Activated naive CD8-positive, alpha-beta T cell treated with anti-CD3 and anti-CD28 coated beads, Interleukin-2, amount 50 U/mL, for 24 hours (primary cell): ENCODE data around the gene TESK2.

ENCODE experiments used
- ATAC-seq: fragments of 150-1000 bp; cut with Tn5 transposase; one replicate; pipeline ENCODE4 v1.10.0; 2021
- DNase-seq: peaks from one replicate; pipeline ENCODE4 v3.0.0; 2021
- H3K27ac Mint-ChIP-seq: one replicate; pipeline ENCODE4 v1.8.0; 2021; ENCODE audit warnings: mild to moderate bottlenecking, mixed read lengths
- H3K27me3 Mint-ChIP-seq: one replicate; pipeline ENCODE4 v1.8.0; 2021; ENCODE audit warnings: mixed read lengths
- H3K36me3 Mint-ChIP-seq: one replicate; pipeline ENCODE4 v1.8.0; 2021; ENCODE audit warnings: low read depth, mixed read lengths
- H3K4me1 Mint-ChIP-seq: one replicate; pipeline ENCODE4 v1.8.0; 2021; ENCODE audit warnings: mixed read lengths
- H3K4me3 Mint-ChIP-seq: one replicate; pipeline ENCODE4 v1.8.0; 2021; ENCODE audit warnings: mild to moderate bottlenecking, moderate library complexity, mixed read lengths
- H3K9me3 Mint-ChIP-seq: one replicate; pipeline ENCODE4 v1.8.0; 2021; ENCODE audit warnings: mixed read lengths

Gene TESK2

DNA sequence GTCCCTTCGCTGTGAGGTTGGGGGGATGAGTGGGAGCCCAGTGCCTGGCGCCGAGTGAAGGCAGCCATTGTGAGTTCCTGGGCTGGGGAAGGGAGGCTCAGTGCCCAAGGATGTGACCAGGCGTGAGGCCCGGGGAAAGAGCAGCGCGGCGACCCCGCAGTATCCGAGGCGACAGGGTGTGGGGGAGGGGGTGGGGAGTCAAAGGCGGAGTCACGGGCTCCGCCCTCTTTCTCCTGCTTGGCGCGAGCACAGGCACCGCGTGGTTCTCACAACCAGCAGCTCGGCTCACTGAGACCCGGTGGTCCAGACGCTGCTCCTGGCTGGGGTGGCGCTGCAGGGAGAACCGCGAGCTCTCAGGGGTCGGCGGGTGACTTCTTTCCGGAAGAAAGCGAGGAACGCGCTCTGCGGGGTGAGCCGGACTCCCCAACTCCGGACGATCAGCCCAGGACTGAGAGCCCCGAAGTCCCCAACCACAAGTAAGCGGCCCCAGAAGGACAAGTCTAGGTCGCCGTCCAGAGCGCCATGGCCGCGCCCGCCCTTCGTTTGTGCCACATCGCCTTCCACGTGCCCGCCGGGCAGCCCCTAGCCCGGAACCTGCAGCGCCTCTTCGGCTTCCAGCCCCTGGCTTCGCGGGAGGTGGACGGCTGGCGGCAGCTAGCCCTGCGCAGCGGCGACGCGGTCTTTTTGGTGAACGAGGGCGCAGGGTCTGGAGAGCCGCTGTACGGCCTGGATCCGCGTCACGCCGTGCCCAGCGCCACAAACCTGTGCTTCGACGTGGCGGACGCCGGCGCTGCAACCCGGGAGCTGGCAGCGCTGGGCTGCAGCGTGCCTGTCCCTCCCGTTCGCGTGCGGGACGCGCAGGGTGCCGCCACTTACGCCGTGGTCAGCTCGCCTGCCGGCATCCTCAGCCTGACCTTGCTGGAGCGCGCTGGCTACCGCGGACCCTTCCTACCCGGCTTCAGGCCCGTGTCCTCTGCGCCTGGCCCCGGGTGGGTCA, 164.0 kb downstream of the TESK2 start, which contains the start of gene HPDL:
TSS of gene HPDL (plus strand) at position 269 of the 997 bp plus-strand sequence. CDS start at position 523, 254 bp downstream.
- no peaks in the 10 kb centered on the region for H3K27me3 Mint-ChIP-seq
- H3K36me3 Mint-ChIP-seq, result peaks cover 20% of the 10 kb centered on the region
- DNase-seq (peak; percentile 84), ATAC-seq (peak; percentile 85)
- peak within 1 kb of the TSS; percentile 85 for H3K4me3 Mint-ChIP-seq
- peak within 1 kb of the TSS; percentile 88 for H3K27ac Mint-ChIP-seq
- peaks cover 26% of the 10 kb centered on the region for H3K4me1 Mint-ChIP-seq
- no peaks in the 10 kb centered on the region for H3K9me3 Mint-ChIP-seq

- H3K36me3 Mint-ChIP-seq, result peaks cover 20% of the 10 kb centered on the region
- H3K27ac Mint-ChIP-seq, result peak overlapping the region; percentile 88
- H3K4me3 Mint-ChIP-seq, result peak overlapping the region; percentile 85
- no peaks in the 10 kb centered on the region for H3K27me3 Mint-ChIP-seq
- ATAC-seq (no peak), DNase-seq (no peak)
- peaks cover 26% of the 10 kb centered on the region for H3K4me1 Mint-ChIP-seq
- H3K9me3 Mint-ChIP-seq, result no peaks in the 10 kb centered on the region
Measured at GRCh38 chr1:45325851-45326506, 165.0 kb downstream of the TESK2 start.

DNA sequence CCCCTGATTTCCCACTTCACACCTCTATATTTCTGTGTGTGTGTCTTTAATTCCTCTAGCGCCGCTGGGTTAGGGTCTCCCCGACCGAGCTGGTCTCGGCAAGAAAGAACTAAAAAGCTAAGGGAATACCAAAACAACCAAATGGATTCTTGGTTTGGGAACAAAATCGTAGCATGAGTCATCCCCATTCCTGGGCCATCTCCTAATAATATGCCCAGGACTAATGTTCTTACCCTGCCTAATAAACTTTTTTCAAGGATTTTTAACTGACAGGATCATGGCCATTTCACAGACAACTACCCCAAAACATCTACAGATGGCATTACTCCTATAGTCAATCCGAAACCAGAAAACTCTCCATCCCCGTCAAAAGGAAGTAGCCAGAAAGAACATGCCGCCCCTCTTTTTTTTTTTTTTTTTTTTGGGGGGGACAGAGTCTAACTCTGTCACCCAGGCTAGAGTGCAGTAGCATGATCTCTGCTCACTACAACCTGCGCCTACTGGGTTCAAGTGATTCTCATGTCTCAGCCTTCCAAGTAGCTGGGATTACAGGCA, 168.4 kb downstream of the TESK2 start:
- H3K4me1 Mint-ChIP-seq, result peaks cover 7% of the 10 kb centered on the region
- no peak for ATAC-seq
- no peaks in the 10 kb centered on the region for H3K9me3 Mint-ChIP-seq
- no peak overlapping the region for H3K4me3 Mint-ChIP-seq
- no peak overlapping the region for H3K27ac Mint-ChIP-seq
- H3K36me3 Mint-ChIP-seq, result no peaks in the 10 kb centered on the region
- no peaks in the 10 kb centered on the region for H3K27me3 Mint-ChIP-seq
- DNase-seq, result no peak

- H3K27me3 Mint-ChIP-seq, result no peaks in the 10 kb centered on the region
- no peaks in the 10 kb centered on the region for H3K9me3 Mint-ChIP-seq
- H3K27ac Mint-ChIP-seq, result no peak overlapping the region
- ATAC-seq, result no peak
- H3K4me3 Mint-ChIP-seq, result no peak overlapping the region
- no peak for DNase-seq
- H3K4me1 Mint-ChIP-seq, result peaks cover 5% of the 10 kb centered on the region
- H3K36me3 Mint-ChIP-seq, result no peaks in the 10 kb centered on the region
Measured at GRCh38 chr1:45321444-45321843, 169.5 kb downstream of the TESK2 start.

GRCh38 chr1:45319761-45320160, 171.2 kb downstream of the TESK2 start:
- Mint-ChIP-seq H3K36me3 (peaks cover 2% of the 10 kb centered on the region), H3K27me3 (no peaks in the 10 kb centered on the region), H3K27ac (no peak overlapping the region), H3K4me1 (no peaks in the 10 kb centered on the region), H3K9me3 (no peaks in the 10 kb centered on the region), H3K4me3 (no peak overlapping the region)
- DNase-seq (no peak), ATAC-seq (no peak)

DNA sequence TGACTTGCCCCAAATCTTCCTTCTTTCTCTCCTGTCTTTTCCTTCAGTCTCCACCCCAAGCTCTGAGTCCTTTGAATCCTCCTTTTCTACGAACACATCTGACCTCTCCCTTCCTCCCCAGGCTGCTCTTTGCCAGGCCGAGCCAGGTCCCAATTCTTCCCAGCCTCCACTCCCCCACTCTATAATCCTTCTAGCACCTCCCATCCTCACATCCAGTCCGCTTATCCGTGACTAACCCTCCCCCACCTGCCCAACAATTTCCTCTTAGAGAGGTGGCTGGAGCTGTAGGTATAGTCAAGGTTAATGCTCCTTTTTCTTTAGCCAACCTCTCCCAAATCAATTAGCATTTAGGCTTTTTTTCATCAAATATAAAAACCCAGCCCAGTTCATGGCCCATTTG, 173.8 kb downstream of the TESK2 start:
- ATAC-seq (no peak), DNase-seq (no peak)
- no peaks in the 10 kb centered on the region for H3K4me1 Mint-ChIP-seq
- no peak overlapping the region for H3K27ac Mint-ChIP-seq
- H3K4me3 Mint-ChIP-seq, result no peak overlapping the region
- H3K27me3 Mint-ChIP-seq, result no peaks in the 10 kb centered on the region
- peaks cover 2% of the 10 kb centered on the region for H3K36me3 Mint-ChIP-seq
- H3K9me3 Mint-ChIP-seq, result no peaks in the 10 kb centered on the region

DNA sequence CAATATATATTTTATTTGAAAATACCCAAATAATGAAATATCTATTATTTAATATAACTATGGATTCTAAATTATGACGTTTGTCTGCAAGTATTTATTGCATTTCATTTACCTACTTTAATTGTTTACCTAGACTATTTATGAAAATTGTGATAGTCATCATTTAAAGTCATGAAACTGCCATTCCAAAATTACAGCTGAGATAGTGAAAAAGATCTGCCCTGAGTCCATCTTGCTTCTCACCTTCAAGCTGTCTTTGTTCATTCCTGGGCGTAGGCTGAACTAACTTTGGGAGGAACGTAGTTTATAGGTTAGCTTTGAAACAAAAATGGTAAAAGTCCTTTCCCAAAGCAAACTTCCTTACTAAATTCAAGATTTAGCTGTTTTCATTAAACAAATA, 176.7 kb downstream of the TESK2 start:
- Mint-ChIP-seq H3K9me3 (no peaks in the 10 kb centered on the region), H3K27me3 (no peaks in the 10 kb centered on the region), H3K27ac (no peak overlapping the region), H3K4me3 (no peak overlapping the region), H3K36me3 (peaks cover 2% of the 10 kb centered on the region), H3K4me1 (no peaks in the 10 kb centered on the region)
- DNase-seq (no peak), ATAC-seq (no peak)

- DNase-seq (no peak), ATAC-seq (no peak)
- Mint-ChIP-seq H3K9me3 (no peaks in the 10 kb centered on the region), H3K36me3 (no peaks in the 10 kb centered on the region), H3K4me1 (peaks cover 38% of the 10 kb centered on the region), H3K27me3 (no peaks in the 10 kb centered on the region), H3K27ac (peak overlapping the region; percentile 97), H3K4me3 (peak overlapping the region; percentile 92)
Measured at GRCh38 chr1:45306905-45307304, 184.1 kb downstream of the TESK2 start.

- Mint-ChIP-seq H3K27me3 (no peaks in the 10 kb centered on the region), H3K27ac (peak overlapping the region; percentile 97), H3K4me3 (peak overlapping the region; percentile 92), H3K4me1 (peaks cover 42% of the 10 kb centered on the region), H3K36me3 (no peaks in the 10 kb centered on the region), H3K9me3 (no peaks in the 10 kb centered on the region)
- DNase-seq, result peak; percentile 62
- ATAC-seq, result peak; percentile 70
Measured at GRCh38 chr1:45306319-45306718, 184.6 kb downstream of the TESK2 start.

DNA sequence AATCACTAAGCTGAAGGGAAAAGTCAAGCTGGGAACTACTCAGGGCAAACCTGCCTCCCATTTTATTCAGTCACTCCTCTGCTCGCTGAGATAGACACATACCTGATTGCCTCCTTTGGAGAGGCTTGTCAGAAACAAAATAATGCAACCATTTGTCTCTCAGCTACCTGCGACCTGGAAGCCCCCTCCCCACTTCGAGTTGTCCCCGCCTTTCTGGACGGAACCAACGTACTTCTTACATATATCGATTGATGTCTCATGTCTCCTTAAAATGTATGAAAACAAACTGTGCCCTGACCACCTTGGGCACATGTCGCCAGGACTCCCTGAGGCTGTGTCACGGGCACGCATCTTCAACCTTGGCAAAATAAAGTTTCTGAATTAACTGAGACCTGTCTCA, 185.7 kb downstream of the TESK2 start:
- H3K4me3 Mint-ChIP-seq, result peak overlapping the region; percentile 92
- DNase-seq (no peak), ATAC-seq (no peak)
- H3K4me1 Mint-ChIP-seq, result peaks cover 42% of the 10 kb centered on the region
- peak overlapping the region; percentile 97 for H3K27ac Mint-ChIP-seq
- no peaks in the 10 kb centered on the region for H3K9me3 Mint-ChIP-seq
- H3K27me3 Mint-ChIP-seq, result no peaks in the 10 kb centered on the region
- no peaks in the 10 kb centered on the region for H3K36me3 Mint-ChIP-seq

DNA sequence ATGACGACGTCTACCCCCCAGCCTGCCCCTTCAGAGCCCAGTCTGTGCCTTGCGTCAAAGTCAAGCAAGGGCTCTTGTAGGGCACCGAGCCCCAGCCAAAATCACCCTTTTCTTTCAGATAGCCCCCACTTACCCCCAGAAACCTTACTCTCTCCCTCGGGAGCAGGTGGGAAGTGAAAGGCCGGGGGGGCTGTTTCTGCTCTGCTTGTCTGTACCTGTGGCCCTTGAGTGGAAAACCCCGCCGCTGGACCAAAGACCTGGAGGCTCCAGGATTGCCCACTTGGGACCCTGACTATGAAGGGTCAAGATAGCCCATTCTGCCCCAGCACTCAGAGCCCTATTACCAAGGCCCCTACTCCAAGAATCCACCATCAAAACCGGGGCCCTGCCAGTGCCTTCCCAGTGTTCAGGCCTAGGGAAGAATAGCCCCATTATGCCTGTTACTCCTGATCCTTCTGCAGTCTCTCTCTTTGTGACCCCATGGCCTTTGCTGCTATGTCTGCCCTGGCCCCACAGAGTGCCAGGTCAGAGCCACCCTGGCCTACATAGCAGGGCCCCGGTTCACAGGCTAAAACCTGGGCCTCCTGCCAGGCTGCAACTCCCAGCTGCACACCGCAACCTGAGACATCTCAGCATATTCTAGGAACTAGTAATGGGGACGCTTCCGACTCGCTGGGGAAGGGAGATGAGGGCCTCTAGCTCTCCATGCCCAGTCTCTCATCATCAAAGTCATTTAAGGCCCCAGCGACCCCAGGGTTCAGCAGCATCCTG, 186.5 kb downstream of the TESK2 start:
- Mint-ChIP-seq H3K36me3 (no peaks in the 10 kb centered on the region), H3K27ac (peak overlapping the region; percentile 97), H3K27me3 (no peaks in the 10 kb centered on the region)

GRCh38 chr1:45303520-45304310, 187.2 kb downstream of the TESK2 start:
- Mint-ChIP-seq H3K4me1 (peaks cover 42% of the 10 kb centered on the region), H3K9me3 (no peaks in the 10 kb centered on the region), H3K27me3 (no peaks in the 10 kb centered on the region), H3K27ac (peak overlapping the region; percentile 97), H3K36me3 (no peaks in the 10 kb centered on the region), H3K4me3 (peak overlapping the region; percentile 92)
- DNase-seq (peak; percentile 99), ATAC-seq (peak; percentile 82)

More for the DNA sequence above, 186.5 kb downstream of the TESK2 start:
- Mint-ChIP-seq H3K4me3 (peak overlapping the region; percentile 92), H3K9me3 (no peaks in the 10 kb centered on the region), H3K4me1 (peaks cover 42% of the 10 kb centered on the region)
- DNase-seq, result peak; percentile 17
- ATAC-seq, result no peak

- H3K4me3 Mint-ChIP-seq, result peak overlapping the region; percentile 92
- H3K27ac Mint-ChIP-seq, result no peak overlapping the region
- no peaks in the 10 kb centered on the region for H3K27me3 Mint-ChIP-seq
- DNase-seq (no peak), ATAC-seq (no peak)
- H3K4me1 Mint-ChIP-seq, result peaks cover 42% of the 10 kb centered on the region
- H3K9me3 Mint-ChIP-seq, result no peaks in the 10 kb centered on the region
- no peaks in the 10 kb centered on the region for H3K36me3 Mint-ChIP-seq
Measured at GRCh38 chr1:45302505-45303150, 188.3 kb downstream of the TESK2 start.
